Measurements from ENCODE around the gene DTX3. TPM values are rescaled to one million over a fixed set of nuclear protein-coding genes. Genes with fewer than 3 reads are reported as not detected.

Gene DTX3
- polyA plus RNA-seq, 3 donors: 8.4 to 23.3 (median 14.5) TPM

- H3K27ac ChIP-seq (ENCODE audit: low read depth, low read length): no peak overlapping the region
- 22 to 30% (median 23%) methylated on average over 6 of the region's 6 CpGs for WGBS, 3 donors
These were observed 690 bp upstream of the DTX3 start for GRCh38 chr12:57603815-57604453.

GRCh38 chr12:57604992-57605810, 577 bp downstream of the DTX3 start:
- peak overlapping the region; percentile 7 for H3K27ac ChIP-seq (ENCODE audit: low read depth, low read length)
- 8 to 11% (median 11%) methylated on average over 22 to 25 of the region's 25 CpGs for WGBS, 3 donors

- WGBS, 3 donors: 73 to 79% (median 75%) methylated on average over 4 of the region's 4 CpGs
- H3K27ac ChIP-seq (ENCODE audit: low read depth, low read length): no peak overlapping the region
These were observed 1.2 kb downstream of the DTX3 start for GRCh38 chr12:57605811-57606311.

GRCh38 chr12:57606399-57606798, 1.8 kb downstream of the DTX3 start:
- no peak overlapping the region for H3K27ac ChIP-seq (ENCODE audit: low read depth, low read length)
- 66 to 81% (median 66%) methylated on average over 2 of the region's 2 CpGs for WGBS, 3 donors

- H3K27ac ChIP-seq (ENCODE audit: low read depth, low read length): no peak overlapping the region
- 87 to 98% (median 88%) methylated on average over 11 of the region's 11 CpGs for WGBS, 3 donors
These were observed 2.2 kb downstream of the DTX3 start for GRCh38 chr12:57606821-57607220.

- H3K27ac ChIP-seq (ENCODE audit: low read depth, low read length): no peak overlapping the region
- 85 to 88% (median 87%) methylated on average over 12 of the region's 12 CpGs for WGBS, 3 donors
These were observed 3.5 kb downstream of the DTX3 start for GRCh38 chr12:57607958-57608663.

GRCh38 chr12:57609101-57609780, 4.6 kb downstream of the DTX3 start:
- 53 to 76% (median 59%) methylated on average over 19 of the region's 19 CpGs for WGBS, 3 donors
- no peak overlapping the region for H3K27ac ChIP-seq (ENCODE audit: low read depth, low read length)

- no peak overlapping the region for H3K27ac ChIP-seq (ENCODE audit: low read depth, low read length)
- 26 to 38% (median 29%) methylated on average over 31 to 34 of the region's 34 CpGs for WGBS, 3 donors
These were observed 5.3 kb downstream of the DTX3 start for GRCh38 chr12:57609781-57610553.

GRCh38 chr12:57610554-57611107, 6.0 kb downstream of the DTX3 start:
- 4 to 8% (median 4%) methylated on average over 29 of the region's 29 CpGs for WGBS, 3 donors

GRCh38 chr12:57611108-57611826, 6.6 kb downstream of the DTX3 start, which contains the start of gene ARHGEF25:
ARHGEF25 (plus strand) TSS chr12:57611435; CDS start chr12:57611895, 460 bp downstream.
- H3K27ac ChIP-seq (ENCODE audit: low read depth, low read length): no peak within 1 kb of the TSS

More at GRCh38 chr12:57610554-57611107, 6.0 kb downstream of the DTX3 start:
- H3K27ac ChIP-seq (ENCODE audit: low read depth, low read length): no peak overlapping the region

GRCh38 chr12:57611827-57612710, 7.4 kb downstream of the DTX3 start:
- WGBS, 3 donors: 11 to 22% (median 12%) methylated on average over 20 to 23 of the region's 23 CpGs
- no peak overlapping the region for H3K27ac ChIP-seq (ENCODE audit: low read depth, low read length)

More at GRCh38 chr12:57611108-57611826, 6.6 kb downstream of the DTX3 start, which contains the start of gene ARHGEF25:
- WGBS, 3 donors: 1% methylated on average over 16 to 55 of the region's 55 CpGs

- 81 to 90% (median 86%) methylated on average over 10 of the region's 10 CpGs for WGBS, 3 donors
- H3K27ac ChIP-seq (ENCODE audit: low read depth, low read length): no peak overlapping the region
These were observed 8.2 kb downstream of the DTX3 start for GRCh38 chr12:57612711-57613426.

- 83% methylated on average over 10 of the region's 10 CpGs for WGBS, 3 donors
- H3K27ac ChIP-seq (ENCODE audit: low read depth, low read length): no peak overlapping the region
These were observed 8.9 kb downstream of the DTX3 start for GRCh38 chr12:57613427-57614109.

GRCh38 chr12:57614178-57614947, 9.7 kb downstream of the DTX3 start:
- WGBS, 3 donors: 51 to 57% (median 52%) methylated on average over 14 of the region's 14 CpGs
- H3K27ac ChIP-seq (ENCODE audit: low read depth, low read length): no peak overlapping the region

Measured in adipose tissue (tissue), 3 donors.